Loucy (cell line): ENCODE measurements around the gene NDUFS1.

Experiments
- CTCF ChIP-seq: fragments of 200-600 bp; sonication (generic); conservative IDR thresholded peaks from 2 replicates; pipeline ENCODE4 v1.5.1; 2014; ENCODE audit warnings: mild to moderate bottlenecking, antibody characterized with exemption, low read length
- EZH2phosphoT487 ChIP-seq: fragments of 200-600 bp; IDR thresholded peaks from 2 replicates; pipeline ENCODE4 v1.6.1; 2018; ENCODE audit warnings: antibody characterized with exemption, mild to moderate bottlenecking, moderate library complexity, borderline replicate concordance

DNA sequence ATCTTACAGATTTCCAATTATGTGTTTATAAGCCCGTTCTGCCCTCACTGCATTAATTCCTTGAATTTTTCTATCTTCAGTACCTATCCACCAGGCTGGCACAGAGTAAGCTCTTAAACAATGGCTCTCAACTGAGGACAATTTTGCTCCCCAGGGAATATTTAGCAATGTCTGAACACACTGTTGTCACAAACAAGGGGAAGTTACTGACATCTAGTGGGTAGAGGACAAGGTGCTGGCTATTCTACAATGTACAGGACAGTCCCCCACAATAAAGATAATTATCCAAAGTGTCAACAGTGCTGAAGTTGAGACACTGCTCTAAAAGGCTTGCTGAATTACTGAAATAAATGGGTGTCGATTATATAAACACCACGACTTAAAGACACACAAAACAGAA is 5.0 kb downstream of the NDUFS1 start:
- TF ChIP-seq CTCF = peak; percentile 79
- TF ChIP-seq EZH2phosphoT487 = no peak
